ENCODE results near the gene CEACAM19. TPM values are rescaled to one million over a fixed set of nuclear protein-coding genes. Genes with fewer than 3 reads are reported as not detected.
A peak's percentile ranks its signal among the peaks of the same experiment; 100 is the strongest.

Gene CEACAM19
- polyA plus RNA-seq, 2 of the 4 experiments (the other 2 are of a cell fraction) = 7.2 to 8.2 TPM

DNA sequence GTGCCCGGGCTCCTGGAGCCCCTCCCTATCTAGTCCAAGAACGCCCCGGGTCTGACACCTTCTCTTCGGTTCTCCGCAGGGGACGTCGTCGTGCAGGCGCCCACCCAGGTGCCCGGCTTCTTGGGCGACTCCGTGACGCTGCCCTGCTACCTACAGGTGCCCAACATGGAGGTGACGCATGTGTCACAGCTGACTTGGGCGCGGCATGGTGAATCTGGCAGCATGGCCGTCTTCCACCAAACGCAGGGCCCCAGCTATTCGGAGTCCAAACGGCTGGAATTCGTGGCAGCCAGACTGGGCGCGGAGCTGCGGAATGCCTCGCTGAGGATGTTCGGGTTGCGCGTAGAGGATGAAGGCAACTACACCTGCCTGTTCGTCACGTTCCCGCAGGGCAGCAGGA, 24.1 kb upstream of the CEACAM19 start:
- 82% methylated on average over 31 of the region's 31 CpGs for WGBS (ENCODE audit: missing lambda C conversion rate)
- no peak overlapping the region for H3K4me3 ChIP-seq
- ATAC-seq = no peak
- TF ChIP-seq, protein P1, sequence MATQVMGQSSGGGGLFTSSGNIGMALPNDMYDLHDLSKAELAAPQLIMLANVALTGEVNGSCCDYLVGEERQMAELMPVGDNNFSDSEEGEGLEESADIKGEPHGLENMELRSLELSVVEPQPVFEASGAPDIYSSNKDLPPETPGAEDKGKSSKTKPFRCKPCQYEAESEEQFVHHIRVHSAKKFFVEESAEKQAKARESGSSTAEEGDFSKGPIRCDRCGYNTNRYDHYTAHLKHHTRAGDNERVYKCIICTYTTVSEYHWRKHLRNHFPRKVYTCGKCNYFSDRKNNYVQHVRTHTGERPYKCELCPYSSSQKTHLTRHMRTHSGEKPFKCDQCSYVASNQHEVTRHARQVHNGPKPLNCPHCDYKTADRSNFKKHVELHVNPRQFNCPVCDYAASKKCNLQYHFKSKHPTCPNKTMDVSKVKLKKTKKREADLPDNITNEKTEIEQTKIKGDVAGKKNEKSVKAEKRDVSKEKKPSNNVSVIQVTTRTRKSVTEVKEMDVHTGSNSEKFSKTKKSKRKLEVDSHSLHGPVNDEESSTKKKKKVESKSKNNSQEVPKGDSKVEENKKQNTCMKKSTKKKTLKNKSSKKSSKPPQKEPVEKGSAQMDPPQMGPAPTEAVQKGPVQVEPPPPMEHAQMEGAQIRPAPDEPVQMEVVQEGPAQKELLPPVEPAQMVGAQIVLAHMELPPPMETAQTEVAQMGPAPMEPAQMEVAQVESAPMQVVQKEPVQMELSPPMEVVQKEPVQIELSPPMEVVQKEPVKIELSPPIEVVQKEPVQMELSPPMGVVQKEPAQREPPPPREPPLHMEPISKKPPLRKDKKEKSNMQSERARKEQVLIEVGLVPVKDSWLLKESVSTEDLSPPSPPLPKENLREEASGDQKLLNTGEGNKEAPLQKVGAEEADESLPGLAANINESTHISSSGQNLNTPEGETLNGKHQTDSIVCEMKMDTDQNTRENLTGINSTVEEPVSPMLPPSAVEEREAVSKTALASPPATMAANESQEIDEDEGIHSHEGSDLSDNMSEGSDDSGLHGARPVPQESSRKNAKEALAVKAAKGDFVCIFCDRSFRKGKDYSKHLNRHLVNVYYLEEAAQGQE (IDR thresholded peaks at IDR 0.05) = no peak
- TF ChIP-seq NR3C1 (IDR thresholded peaks at IDR 0.05) = no peak
- no peak for TF ChIP-seq ZC3H11A (IDR thresholded peaks at IDR 0.05)
- TF ChIP-seq EHF (CRISPR knock-in tag; IDR thresholded peaks at IDR 0.05) = no peak
- no peak for TF ChIP-seq ZSCAN20 (CRISPR knock-in tag; IDR thresholded peaks at IDR 0.05)
- no peak for TF ChIP-seq HEYL (CRISPR knock-in tag; IDR thresholded peaks at IDR 0.05)
- TF ChIP-seq POLR2A (IDR thresholded peaks at IDR 0.05; ENCODE audit: low read length) = no peak
- TF ChIP-seq, protein P2, sequence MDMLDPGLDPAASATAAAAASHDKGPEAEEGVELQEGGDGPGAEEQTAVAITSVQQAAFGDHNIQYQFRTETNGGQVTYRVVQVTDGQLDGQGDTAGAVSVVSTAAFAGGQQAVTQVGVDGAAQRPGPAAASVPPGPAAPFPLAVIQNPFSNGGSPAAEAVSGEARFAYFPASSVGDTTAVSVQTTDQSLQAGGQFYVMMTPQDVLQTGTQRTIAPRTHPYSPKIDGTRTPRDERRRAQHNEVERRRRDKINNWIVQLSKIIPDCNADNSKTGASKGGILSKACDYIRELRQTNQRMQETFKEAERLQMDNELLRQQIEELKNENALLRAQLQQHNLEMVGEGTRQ (IDR thresholded peaks at IDR 0.05) = no peak
- TF ChIP-seq FOSL2 (IDR thresholded peaks at IDR 0.05) = no peak
- no peak for TF ChIP-seq FOSL2 (CRISPR knock-in tag; IDR thresholded peaks at IDR 0.05)
- TF ChIP-seq, protein P3, sequence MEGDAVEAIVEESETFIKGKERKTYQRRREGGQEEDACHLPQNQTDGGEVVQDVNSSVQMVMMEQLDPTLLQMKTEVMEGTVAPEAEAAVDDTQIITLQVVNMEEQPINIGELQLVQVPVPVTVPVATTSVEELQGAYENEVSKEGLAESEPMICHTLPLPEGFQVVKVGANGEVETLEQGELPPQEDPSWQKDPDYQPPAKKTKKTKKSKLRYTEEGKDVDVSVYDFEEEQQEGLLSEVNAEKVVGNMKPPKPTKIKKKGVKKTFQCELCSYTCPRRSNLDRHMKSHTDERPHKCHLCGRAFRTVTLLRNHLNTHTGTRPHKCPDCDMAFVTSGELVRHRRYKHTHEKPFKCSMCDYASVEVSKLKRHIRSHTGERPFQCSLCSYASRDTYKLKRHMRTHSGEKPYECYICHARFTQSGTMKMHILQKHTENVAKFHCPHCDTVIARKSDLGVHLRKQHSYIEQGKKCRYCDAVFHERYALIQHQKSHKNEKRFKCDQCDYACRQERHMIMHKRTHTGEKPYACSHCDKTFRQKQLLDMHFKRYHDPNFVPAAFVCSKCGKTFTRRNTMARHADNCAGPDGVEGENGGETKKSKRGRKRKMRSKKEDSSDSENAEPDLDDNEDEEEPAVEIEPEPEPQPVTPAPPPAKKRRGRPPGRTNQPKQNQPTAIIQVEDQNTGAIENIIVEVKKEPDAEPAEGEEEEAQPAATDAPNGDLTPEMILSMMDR (IDR thresholded peaks at IDR 0.05) = no peak
- TF ChIP-seq ZNF302 (CRISPR knock-in tag; IDR thresholded peaks at IDR 0.05) = no peak
- TF ChIP-seq TFCP2L1 (CRISPR knock-in tag; IDR thresholded peaks at IDR 0.05) = no peak
- TF ChIP-seq SREBF2 (IDR thresholded peaks at IDR 0.05) = no peak
- TF ChIP-seq EHMT2 (IDR thresholded peaks at IDR 0.05; ENCODE audit: low read depth) = no peak
- TF ChIP-seq, protein P4, sequence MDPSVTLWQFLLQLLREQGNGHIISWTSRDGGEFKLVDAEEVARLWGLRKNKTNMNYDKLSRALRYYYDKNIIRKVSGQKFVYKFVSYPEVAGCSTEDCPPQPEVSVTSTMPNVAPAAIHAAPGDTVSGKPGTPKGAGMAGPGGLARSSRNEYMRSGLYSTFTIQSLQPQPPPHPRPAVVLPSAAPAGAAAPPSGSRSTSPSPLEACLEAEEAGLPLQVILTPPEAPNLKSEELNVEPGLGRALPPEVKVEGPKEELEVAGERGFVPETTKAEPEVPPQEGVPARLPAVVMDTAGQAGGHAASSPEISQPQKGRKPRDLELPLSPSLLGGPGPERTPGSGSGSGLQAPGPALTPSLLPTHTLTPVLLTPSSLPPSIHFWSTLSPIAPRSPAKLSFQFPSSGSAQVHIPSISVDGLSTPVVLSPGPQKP (IDR thresholded peaks at IDR 0.05; ENCODE audit: low read depth, low read length) = no peak
- TF ChIP-seq CEBPB (IDR thresholded peaks at IDR 0.05) = no peak
- peaks cover 57% of the 10 kb centered on the region for H3K4me1 ChIP-seq
- no peak for FAIRE-seq
- H3K9me3 ChIP-seq = no peaks in the 10 kb centered on the region
- peak overlapping the region in 1 of 2 experiments; percentile 76; a peak in 3 of 6 replicates for H3K27ac ChIP-seq
- ChIA-PET POLR2A (no interaction called here), CTCF (interaction anchor here (1.0 to 5.5 kb wide), 8 partner anchors 10 to 134 kb away, joined by 3 to 25 read pairs (median 4); no protein-coding TSS in a partner anchor)
- H3K4me2 ChIP-seq = peak overlapping the region; percentile 77
- no peak for DNase-seq (ENCODE audit: low read depth in 1 of 2, low spot score in 1 of 2)

DNA sequence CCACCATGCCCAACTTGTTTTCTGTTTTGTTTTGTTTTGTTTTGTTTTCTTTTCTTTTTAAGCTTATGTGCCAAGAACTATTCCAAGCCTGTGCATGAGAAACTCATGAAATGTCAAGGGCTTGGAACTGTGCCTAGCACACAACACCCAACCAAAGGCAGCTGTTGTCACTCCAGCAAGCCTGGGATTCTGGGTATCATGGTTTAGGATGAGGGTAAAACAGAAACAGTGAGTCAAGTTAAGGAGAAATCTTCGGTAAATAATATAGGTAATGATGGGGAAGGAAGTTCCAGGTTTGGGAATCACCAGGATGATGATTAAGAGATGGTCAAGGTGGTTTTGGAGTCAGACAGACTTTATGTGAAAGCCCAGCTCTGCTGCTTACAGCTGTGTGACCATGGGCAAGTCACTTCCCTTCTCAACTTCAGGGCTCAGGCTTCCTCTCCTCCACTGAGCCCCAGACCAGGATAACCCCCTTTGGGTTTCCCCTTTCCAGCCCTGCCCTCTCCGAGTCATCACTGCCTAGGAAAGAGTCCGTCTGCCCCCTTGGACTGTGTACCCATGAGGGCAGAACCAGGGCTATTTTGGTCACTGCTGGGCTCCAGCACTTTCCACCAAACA, 22.5 kb upstream of the CEACAM19 start:
- Histone ChIP-seq H3K4me1 (peaks cover 47% of the 10 kb centered on the region), H3K4me2 (peak overlapping the region; percentile 77), H3K9me3 (no peaks in the 10 kb centered on the region), H3K4me3 (no peak overlapping the region), H3K27ac (peak overlapping the region in 1 of 2 experiments; percentile 56; a peak in 2 of 6 replicates)
- WGBS (ENCODE audit: missing lambda C conversion rate) = 32% methylated on average over 3 of the region's 3 CpGs
- ATAC-seq (peak in 1 of 2 experiments; percentile 11; a peak in 3 of 6 replicates), FAIRE-seq (no peak), DNase-seq (ENCODE audit: low read depth in 1 of 2, low spot score in 1 of 2) (no peak)
- POLR2A ChIA-PET = no interaction called here
- CTCF ChIA-PET = interaction anchor here (0.6 to 5.5 kb wide), 24 partner anchors 8 to 1094 kb away, joined by 3 to 25 read pairs (median 4); partner anchors contain the start of genes BCAM and IGSF23
- TF ChIP-seq RNF2 (IDR thresholded peaks at IDR 0.05; ENCODE audit: borderline replicate concordance, low read depth) = no peak
- TF ChIP-seq, protein P5, sequence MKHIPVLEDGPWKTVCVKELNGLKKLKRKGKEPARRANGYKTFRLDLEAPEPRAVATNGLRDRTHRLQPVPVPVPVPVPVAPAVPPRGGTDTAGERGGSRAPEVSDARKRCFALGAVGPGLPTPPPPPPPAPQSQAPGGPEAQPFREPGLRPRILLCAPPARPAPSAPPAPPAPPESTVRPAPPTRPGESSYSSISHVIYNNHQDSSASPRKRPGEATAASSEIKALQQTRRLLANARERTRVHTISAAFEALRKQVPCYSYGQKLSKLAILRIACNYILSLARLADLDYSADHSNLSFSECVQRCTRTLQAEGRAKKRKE (CRISPR knock-in tag; IDR thresholded peaks at IDR 0.05; ENCODE audit: low read depth) = no peak
- no peak for TF ChIP-seq TFCP2L1 (CRISPR knock-in tag; IDR thresholded peaks at IDR 0.05)
- no peak for TF ChIP-seq MYC (IDR thresholded peaks at IDR 0.05; ENCODE audit: borderline replicate concordance, low read length)
- no peak for TF ChIP-seq RFX5 (IDR thresholded peaks at IDR 0.05)
- TF ChIP-seq KDM5A (IDR thresholded peaks at IDR 0.05) = no peak
- no peak for TF ChIP-seq HOXB13 (CRISPR knock-in tag; IDR thresholded peaks at IDR 0.05; ENCODE audit: low read depth)
- TF ChIP-seq, protein P1 (IDR thresholded peaks at IDR 0.05) = no peak
- TF ChIP-seq BHLHE40 (IDR thresholded peaks at IDR 0.05; ENCODE audit: low read depth, low read length) = no peak
- no peak for TF ChIP-seq KDM1A (IDR thresholded peaks at IDR 0.05; ENCODE audit: low read depth)

Data from A549 (cell line).